ENCODE results near the gene CREG2. TPM values are rescaled to one million over a fixed set of nuclear protein-coding genes. Genes with fewer than 3 reads are reported as not detected.
A peak's percentile ranks its signal among the peaks of the same experiment; 100 is the strongest.

CREG2 gene, protein sequence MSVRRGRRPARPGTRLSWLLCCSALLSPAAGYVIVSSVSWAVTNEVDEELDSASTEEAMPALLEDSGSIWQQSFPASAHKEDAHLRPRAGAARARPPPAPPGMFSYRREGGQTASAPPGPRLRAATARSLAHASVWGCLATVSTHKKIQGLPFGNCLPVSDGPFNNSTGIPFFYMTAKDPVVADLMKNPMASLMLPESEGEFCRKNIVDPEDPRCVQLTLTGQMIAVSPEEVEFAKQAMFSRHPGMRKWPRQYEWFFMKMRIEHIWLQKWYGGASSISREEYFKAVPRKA
- total RNA-seq, result not detected

DNA sequence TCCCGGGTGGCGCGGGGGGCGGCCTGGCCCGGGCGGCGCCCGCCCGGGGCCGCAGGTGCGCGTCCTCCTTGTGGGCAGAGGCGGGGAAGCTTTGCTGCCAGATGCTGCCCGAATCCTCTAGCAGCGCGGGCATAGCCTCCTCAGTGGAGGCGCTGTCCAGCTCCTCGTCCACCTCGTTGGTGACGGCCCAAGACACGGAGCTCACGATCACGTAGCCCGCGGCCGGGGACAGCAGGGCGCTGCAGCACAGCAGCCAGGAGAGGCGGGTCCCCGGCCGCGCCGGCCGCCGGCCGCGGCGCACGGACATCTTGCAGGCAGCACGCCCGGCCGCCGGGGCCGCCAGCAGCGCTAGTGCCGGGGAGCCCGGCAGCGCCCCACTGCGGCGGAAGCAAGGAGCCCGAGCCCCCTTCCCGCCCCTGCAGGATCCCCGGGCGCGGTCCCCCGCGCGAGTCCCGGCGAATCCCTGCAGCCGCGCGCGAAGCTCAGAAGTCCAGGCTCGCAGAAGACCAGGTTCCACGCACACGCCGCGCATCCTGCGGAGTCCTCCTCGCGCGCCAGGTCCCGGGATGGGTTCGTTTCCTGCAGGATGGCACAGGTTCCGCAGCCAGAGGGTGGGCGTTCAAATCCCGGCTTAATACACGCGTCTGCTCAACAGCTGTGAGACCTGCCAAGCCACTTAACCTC, at the start of gene CREG2:
Gene CREG2 (minus strand): TSS at position 353 of the 684 bp plus-strand sequence. CDS start 46 bp downstream, at position 307.
- 3% methylated on average over 5 of the region's 79 CpGs for whole genome bisulfite sequencing
- DNase-seq (ENCODE audit: extremely low spot score), result no peak
- peaks cover 4 to 82% (median 14%) of the 10 kb centered on the region in 4 donors for H3K27me3 ChIP-seq

DNA sequence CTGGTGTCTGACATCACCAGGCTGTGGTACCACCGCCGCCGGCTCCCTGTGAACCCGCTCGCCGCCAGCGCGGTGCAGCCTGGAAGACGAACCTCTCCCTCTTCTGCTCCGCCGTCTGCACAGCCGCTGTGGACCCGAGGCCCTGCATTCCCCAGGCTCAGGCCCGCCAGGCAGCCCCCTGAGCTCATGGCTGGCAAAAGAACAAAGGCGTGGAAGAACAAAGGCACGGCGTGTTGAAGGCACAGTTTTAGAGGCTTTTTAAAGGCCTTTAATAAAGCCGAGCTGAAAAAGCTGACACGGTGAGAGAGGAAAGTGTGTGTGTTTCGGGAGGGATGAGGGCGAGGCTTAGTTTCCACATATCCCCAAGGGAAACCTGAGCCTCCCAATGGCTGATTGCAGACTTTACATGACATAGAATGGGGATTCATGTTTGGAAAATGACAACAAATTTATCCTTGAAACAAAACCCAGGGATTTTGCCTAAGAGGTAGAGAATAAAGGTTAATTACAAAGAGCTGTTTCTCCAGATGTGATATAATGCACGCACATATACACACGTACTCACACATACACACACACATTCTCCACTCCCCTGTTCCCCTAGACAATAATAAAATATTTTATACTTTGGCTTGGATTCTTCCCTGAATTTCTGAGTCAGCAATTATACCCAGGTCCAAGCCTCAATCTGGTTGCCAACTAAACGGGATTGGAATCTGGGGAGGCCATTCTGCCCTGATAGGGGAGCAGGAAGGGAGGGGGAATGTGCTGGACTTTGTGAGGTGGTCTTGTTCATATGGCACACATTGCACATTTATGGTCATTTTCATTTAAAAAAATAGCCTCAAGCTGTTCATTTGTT, 47.9 kb upstream of the CREG2 start:
- Histone ChIP-seq H3K36me3 (no peaks in the 10 kb centered on the region), H3K27me3 (no peaks in the 10 kb centered on the region), H3K27ac (replicated peaks in 1 of 4) (no peak overlapping the region), H3K4me3 (peak overlapping the region in 3 of 4 donors; percentile 12 to 14 (median 13)), H3K4me1 (peaks cover 0 to 8% (median 0%) of the 10 kb centered on the region in 4 donors), H3K9me3 (no peaks in the 10 kb centered on the region)
- no peak for DNase-seq (ENCODE audit: extremely low spot score)
- 46% methylated on average over 24 of the region's 24 CpGs for WGBS
- TF ChIP-seq, protein P1, sequence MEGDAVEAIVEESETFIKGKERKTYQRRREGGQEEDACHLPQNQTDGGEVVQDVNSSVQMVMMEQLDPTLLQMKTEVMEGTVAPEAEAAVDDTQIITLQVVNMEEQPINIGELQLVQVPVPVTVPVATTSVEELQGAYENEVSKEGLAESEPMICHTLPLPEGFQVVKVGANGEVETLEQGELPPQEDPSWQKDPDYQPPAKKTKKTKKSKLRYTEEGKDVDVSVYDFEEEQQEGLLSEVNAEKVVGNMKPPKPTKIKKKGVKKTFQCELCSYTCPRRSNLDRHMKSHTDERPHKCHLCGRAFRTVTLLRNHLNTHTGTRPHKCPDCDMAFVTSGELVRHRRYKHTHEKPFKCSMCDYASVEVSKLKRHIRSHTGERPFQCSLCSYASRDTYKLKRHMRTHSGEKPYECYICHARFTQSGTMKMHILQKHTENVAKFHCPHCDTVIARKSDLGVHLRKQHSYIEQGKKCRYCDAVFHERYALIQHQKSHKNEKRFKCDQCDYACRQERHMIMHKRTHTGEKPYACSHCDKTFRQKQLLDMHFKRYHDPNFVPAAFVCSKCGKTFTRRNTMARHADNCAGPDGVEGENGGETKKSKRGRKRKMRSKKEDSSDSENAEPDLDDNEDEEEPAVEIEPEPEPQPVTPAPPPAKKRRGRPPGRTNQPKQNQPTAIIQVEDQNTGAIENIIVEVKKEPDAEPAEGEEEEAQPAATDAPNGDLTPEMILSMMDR (IDR thresholded peaks at IDR 0.05), result no peak
- no peak for TF ChIP-seq POLR2A (IDR thresholded peaks at IDR 0.05; ENCODE audit: low read depth)
- no peak for TF ChIP-seq POLR2AphosphoS5 (IDR thresholded peaks at IDR 0.05)
- no peak for TF ChIP-seq EP300 (IDR thresholded peaks at IDR 0.05)
- intact Hi-C loops (cut with DNase I), result no loop called here

More for the DNA sequence above, at the start of gene CREG2:
- H3K9me3 ChIP-seq, result no peaks in the 10 kb centered on the region
- H3K4me3 ChIP-seq, result peak within 1 kb of the TSS; percentile 48 to 58 (median 52)
- no peaks in the 10 kb centered on the region for H3K36me3 ChIP-seq
- H3K4me1 ChIP-seq, result peaks cover 11 to 18% (median 17%) of the 10 kb centered on the region in 4 donors
- TF ChIP-seq, protein P1 (IDR thresholded peaks at IDR 0.05), result peak in 2 of 3 experiments; percentile 18 to 45
- TF ChIP-seq EP300 (IDR thresholded peaks at IDR 0.05), result no peak
- H3K27ac ChIP-seq (replicated peaks in 1 of 4), result no peak within 1 kb of the TSS
- intact Hi-C loops (cut with DNase I), result no loop called here

DNA sequence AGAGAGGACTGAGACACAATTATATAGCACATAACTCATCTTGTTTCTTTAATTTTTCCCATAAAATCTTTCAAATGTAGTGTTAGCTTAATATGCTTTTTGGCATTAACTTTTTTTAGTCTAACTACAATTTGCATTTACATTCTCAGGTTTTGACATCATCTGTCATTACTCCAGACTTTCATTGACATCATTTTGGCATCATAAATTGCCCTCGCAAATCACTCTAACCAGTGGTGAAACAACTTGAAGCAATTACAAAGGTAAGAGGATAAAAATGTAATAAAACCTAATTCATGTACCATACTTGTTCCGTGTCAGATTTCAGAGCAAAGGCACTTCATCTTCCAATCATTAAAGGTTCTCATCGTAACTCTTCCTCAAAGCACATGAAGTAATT, 46.2 kb upstream of the CREG2 start:
- peaks cover 0 to 4% (median 0%) of the 10 kb centered on the region in 4 donors for H3K4me1 ChIP-seq
- 94% methylated on average over 3 of the region's 3 CpGs for WGBS
- no peak overlapping the region for H3K4me3 ChIP-seq
- intact Hi-C loops (cut with DNase I), result no loop called here
- TF ChIP-seq, protein P1 (IDR thresholded peaks at IDR 0.05), result no peak
- TF ChIP-seq POLR2A (IDR thresholded peaks at IDR 0.05; ENCODE audit: low read depth) (no peak), EP300 (IDR thresholded peaks at IDR 0.05) (no peak), POLR2AphosphoS5 (IDR thresholded peaks at IDR 0.05) (no peak)
- no peaks in the 10 kb centered on the region for H3K27me3 ChIP-seq
- H3K9me3 ChIP-seq, result no peaks in the 10 kb centered on the region
- no peak for DNase-seq (ENCODE audit: extremely low spot score)
- H3K27ac ChIP-seq (replicated peaks in 1 of 4), result no peak overlapping the region
- H3K36me3 ChIP-seq, result no peaks in the 10 kb centered on the region

DNA sequence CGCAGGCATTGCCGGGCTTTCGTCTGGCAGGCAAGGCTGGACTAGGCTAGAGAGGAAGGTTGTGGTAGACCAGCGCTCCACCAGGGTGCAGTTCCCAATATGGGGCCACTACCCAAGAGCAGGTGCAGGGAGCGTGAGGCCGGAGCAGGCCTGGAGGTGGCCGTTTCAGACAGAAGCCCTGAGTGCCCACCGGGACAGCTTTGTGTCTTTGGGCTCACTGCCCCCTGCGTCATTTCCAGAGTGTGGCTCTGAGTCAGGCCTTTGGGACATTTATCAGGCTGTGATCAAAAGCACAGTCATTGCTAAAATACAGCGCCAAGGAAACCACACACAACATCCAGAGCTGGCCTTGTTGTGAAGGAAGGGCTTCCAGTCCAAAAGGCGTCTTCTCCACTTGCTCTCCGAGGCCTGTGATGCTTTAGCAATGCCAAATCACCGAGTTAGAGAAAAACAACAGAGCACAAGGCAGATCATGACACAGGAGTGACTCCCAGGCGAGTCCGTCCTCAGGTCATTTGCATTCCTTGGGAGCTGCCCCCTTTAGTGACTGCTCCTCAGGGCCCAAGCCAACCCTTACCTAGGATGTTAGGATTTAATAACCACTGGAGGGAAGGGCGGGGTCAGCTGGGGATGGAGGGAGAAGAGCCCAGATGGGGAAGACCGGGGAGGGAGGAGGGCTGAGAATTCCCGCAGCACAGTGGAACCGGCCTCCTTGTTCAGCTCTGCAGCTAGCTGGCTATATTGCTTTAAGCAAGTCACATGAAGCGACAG, 45.3 kb upstream of the CREG2 start:
- H3K4me3 ChIP-seq, result no peak overlapping the region
- no peaks in the 10 kb centered on the region for H3K36me3 ChIP-seq
- H3K27ac ChIP-seq (replicated peaks in 1 of 4), result no peak overlapping the region
- intact Hi-C loops (cut with DNase I), result no loop called here
- WGBS, result 92% methylated on average over 18 of the region's 20 CpGs
- H3K4me1 ChIP-seq, result peaks cover 0 to 4% (median 0%) of the 10 kb centered on the region in 4 donors
- no peaks in the 10 kb centered on the region for H3K9me3 ChIP-seq
- TF ChIP-seq EP300 (IDR thresholded peaks at IDR 0.05) (no peak), POLR2A (IDR thresholded peaks at IDR 0.05; ENCODE audit: low read depth) (no peak), POLR2AphosphoS5 (IDR thresholded peaks at IDR 0.05) (no peak)
- TF ChIP-seq, protein P1 (IDR thresholded peaks at IDR 0.05), result no peak
- no peaks in the 10 kb centered on the region for H3K27me3 ChIP-seq
- DNase-seq (ENCODE audit: extremely low spot score), result no peak

Measured in esophagus muscularis mucosa (tissue), 4 donors.